Fibroblast of pulmonary artery (primary cell): Measurements from ENCODE around the gene CFAP54.

ENCODE experiments used
- DNase-seq: peaks from one replicate; pipeline ENCODE4 v3.0.0-alpha.2; 2010; ENCODE audit warnings: low read depth
- H3K4me3 ChIP-seq: replicated peaks from 2 replicates; pipeline ENCODE4 v1.5.1; 2011; ENCODE audit warnings: low read depth, mild to moderate bottlenecking, control low read depth, low read length, moderate library complexity
- CTCF ChIP-seq: IDR thresholded peaks from 2 replicates; pipeline ENCODE4 v1.5.1; 2011; ENCODE audit warnings: mild to moderate bottlenecking, control low read depth, low read length, inconsistent platforms; ENCODE audit errors: missing control alignments

CFAP54 gene

GRCh38 chr12:96770219-96771102 lies 281.1 kb downstream of the CFAP54 start:
- no peak for TF ChIP-seq CTCF
- no peak for DNase-seq
- H3K4me3 ChIP-seq = no peak overlapping the region

GRCh38 chr12:96773031-96773430 lies 283.7 kb downstream of the CFAP54 start:
- no peak for TF ChIP-seq CTCF
- no peak overlapping the region for H3K4me3 ChIP-seq
- DNase-seq = no peak

GRCh38 chr12:96774496-96775256 lies 285.3 kb downstream of the CFAP54 start:
- no peak overlapping the region for H3K4me3 ChIP-seq
- TF ChIP-seq CTCF = no peak
- no peak for DNase-seq

- no peak overlapping the region for H3K4me3 ChIP-seq
- no peak for DNase-seq
- no peak for TF ChIP-seq CTCF
Measured at GRCh38 chr12:96776908-96777307, 287.5 kb downstream of the CFAP54 start.

- no peak for DNase-seq
- no peak for TF ChIP-seq CTCF
Measured at GRCh38 chr12:96780330-96780729, 291.0 kb downstream of the CFAP54 start.

GRCh38 chr12:96786791-96787190 lies 297.4 kb downstream of the CFAP54 start:
- TF ChIP-seq CTCF = no peak
- DNase-seq = no peak
- H3K4me3 ChIP-seq = no peak overlapping the region

More at GRCh38 chr12:96780330-96780729, 291.0 kb downstream of the CFAP54 start:
- no peak overlapping the region for H3K4me3 ChIP-seq
